ENCODE results near the gene TMEM184B. TPM values are rescaled to one million over a fixed set of nuclear protein-coding genes. Genes with fewer than 3 reads are reported as not detected.

TMEM184B gene
- total RNA-seq, 6 experiments from 2014 or later, result 104 to 125 (median 111) TPM

- peaks cover 26% of the 10 kb centered on the region for H3K27me3 Mint-ChIP-seq (ENCODE audit: insufficient read depth)
- H3K27ac Mint-ChIP-seq, result peak overlapping the region; percentile 95
- no peak for DNase-seq
- TF ChIP-seq, protein P1, sequence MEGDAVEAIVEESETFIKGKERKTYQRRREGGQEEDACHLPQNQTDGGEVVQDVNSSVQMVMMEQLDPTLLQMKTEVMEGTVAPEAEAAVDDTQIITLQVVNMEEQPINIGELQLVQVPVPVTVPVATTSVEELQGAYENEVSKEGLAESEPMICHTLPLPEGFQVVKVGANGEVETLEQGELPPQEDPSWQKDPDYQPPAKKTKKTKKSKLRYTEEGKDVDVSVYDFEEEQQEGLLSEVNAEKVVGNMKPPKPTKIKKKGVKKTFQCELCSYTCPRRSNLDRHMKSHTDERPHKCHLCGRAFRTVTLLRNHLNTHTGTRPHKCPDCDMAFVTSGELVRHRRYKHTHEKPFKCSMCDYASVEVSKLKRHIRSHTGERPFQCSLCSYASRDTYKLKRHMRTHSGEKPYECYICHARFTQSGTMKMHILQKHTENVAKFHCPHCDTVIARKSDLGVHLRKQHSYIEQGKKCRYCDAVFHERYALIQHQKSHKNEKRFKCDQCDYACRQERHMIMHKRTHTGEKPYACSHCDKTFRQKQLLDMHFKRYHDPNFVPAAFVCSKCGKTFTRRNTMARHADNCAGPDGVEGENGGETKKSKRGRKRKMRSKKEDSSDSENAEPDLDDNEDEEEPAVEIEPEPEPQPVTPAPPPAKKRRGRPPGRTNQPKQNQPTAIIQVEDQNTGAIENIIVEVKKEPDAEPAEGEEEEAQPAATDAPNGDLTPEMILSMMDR (IDR thresholded peaks at IDR 0.05), result no peak
- H3K36me3 Mint-ChIP-seq (ENCODE audit: low read depth), result peaks cover 20% of the 10 kb centered on the region
- no peak overlapping the region for H3K4me3 Mint-ChIP-seq
- no peaks in the 10 kb centered on the region; the same call in 1 of the 2 replicates for H3K9me3 Mint-ChIP-seq
- H3K4me1 Mint-ChIP-seq (ENCODE audit: low read depth), result peaks cover 49% of the 10 kb centered on the region
Measured at GRCh38 chr22:38220163-38220562, 52.6 kb downstream of the TMEM184B start.

DNA sequence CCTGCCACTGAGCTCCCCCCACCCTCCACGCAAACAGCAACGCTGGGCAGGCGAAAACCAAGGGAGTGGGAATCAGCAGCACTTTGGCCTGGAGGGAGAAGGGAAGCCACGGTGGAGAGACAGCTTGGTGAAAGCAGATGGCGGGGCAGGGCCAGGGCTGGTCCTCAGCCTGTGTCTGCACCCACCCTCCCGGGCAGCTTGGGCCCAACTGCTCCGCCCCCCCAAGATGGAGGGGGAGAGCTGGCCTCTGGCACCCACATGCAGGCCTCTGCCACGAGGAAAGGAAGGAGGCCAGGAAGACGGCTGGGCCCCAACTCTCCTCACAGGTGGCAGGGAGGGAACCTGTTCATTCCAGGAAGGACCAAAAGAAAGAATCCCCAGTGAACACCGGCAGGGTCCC, 53.2 kb downstream of the TMEM184B start:
- DNase-seq, result no peak
- no peaks in the 10 kb centered on the region; the same call in 1 of the 2 replicates for H3K9me3 Mint-ChIP-seq
- peaks cover 53% of the 10 kb centered on the region for H3K4me1 Mint-ChIP-seq (ENCODE audit: low read depth)
- peak overlapping the region; percentile 95 for H3K27ac Mint-ChIP-seq
- TF ChIP-seq, protein P1 (IDR thresholded peaks at IDR 0.05), result no peak
- H3K27me3 Mint-ChIP-seq (ENCODE audit: insufficient read depth), result peaks cover 31% of the 10 kb centered on the region
- H3K4me3 Mint-ChIP-seq, result 0 out of 2 replicates have a peak overlapping the region, but pooled peaks have one; percentile 58
- H3K36me3 Mint-ChIP-seq (ENCODE audit: low read depth), result peaks cover 23% of the 10 kb centered on the region

GRCh38 chr22:38218661-38219622, 53.9 kb downstream of the TMEM184B start:
- Mint-ChIP-seq H3K27me3 (ENCODE audit: insufficient read depth) (peaks cover 31% of the 10 kb centered on the region), H3K9me3 (no peaks in the 10 kb centered on the region; the same call in 1 of the 2 replicates), H3K4me1 (ENCODE audit: low read depth) (peaks cover 54% of the 10 kb centered on the region), H3K27ac (peak overlapping the region; percentile 95), H3K4me3 (peak overlapping the region; percentile 58), H3K36me3 (ENCODE audit: low read depth) (peaks cover 23% of the 10 kb centered on the region)
- peak; percentile 84 for DNase-seq
- TF ChIP-seq, protein P1 (IDR thresholded peaks at IDR 0.05), result no peak

- peaks cover 31% of the 10 kb centered on the region for H3K27me3 Mint-ChIP-seq (ENCODE audit: insufficient read depth)
- peaks cover 24% of the 10 kb centered on the region for H3K36me3 Mint-ChIP-seq (ENCODE audit: low read depth)
- TF ChIP-seq, protein P1 (IDR thresholded peaks at IDR 0.05), result no peak
- peak overlapping the region; percentile 28; the same call in 1 of the 2 replicates for H3K4me3 Mint-ChIP-seq
- H3K27ac Mint-ChIP-seq, result peak overlapping the region; percentile 73
- no peak for DNase-seq
- peaks cover 54% of the 10 kb centered on the region for H3K4me1 Mint-ChIP-seq (ENCODE audit: low read depth)
- no peaks in the 10 kb centered on the region; the same call in 1 of the 2 replicates for H3K9me3 Mint-ChIP-seq
Measured at GRCh38 chr22:38215156-38216038, 57.4 kb downstream of the TMEM184B start.

DNA sequence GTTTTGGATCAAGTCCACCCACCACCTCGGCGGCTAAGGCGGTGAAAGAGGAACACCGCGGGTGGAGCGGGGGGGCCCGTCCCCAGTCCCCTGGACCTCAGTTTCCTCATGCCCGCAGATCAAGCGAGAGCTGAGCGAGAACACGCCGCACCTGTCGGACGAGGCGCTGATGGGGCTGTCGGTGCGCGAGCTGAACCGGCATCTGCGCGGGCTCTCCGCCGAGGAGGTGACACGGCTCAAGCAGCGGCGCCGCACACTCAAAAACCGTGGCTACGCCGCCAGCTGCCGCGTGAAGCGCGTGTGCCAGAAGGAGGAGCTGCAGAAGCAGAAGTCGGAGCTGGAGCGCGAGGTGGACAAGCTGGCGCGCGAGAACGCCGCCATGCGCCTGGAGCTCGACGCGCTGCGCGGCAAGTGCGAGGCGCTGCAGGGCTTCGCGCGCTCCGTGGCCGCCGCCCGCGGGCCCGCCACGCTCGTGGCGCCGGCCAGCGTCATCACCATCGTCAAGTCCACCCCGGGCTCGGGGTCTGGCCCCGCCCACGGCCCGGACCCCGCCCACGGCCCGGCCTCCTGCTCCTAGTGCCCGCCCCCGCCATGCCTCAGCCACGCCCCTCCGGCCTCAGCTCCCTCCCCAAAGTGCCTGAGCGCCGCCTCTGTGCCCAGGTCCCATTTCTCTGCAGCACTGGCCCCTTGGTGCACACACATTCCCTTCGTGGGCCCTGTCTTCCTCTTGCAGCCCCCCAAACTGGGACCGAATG, 58.3 kb downstream of the TMEM184B start:
- Mint-ChIP-seq H3K36me3 (ENCODE audit: low read depth) (peaks cover 28% of the 10 kb centered on the region), H3K4me3 (no peak overlapping the region), H3K27ac (peak overlapping the region; percentile 73)

More for the DNA sequence above, 58.3 kb downstream of the TMEM184B start:
- TF ChIP-seq, protein P1 (IDR thresholded peaks at IDR 0.05), result no peak
- Mint-ChIP-seq H3K4me1 (ENCODE audit: low read depth) (peaks cover 47% of the 10 kb centered on the region), H3K27me3 (ENCODE audit: insufficient read depth) (peaks cover 30% of the 10 kb centered on the region), H3K9me3 (no peaks in the 10 kb centered on the region; the same call in 1 of the 2 replicates)
- DNase-seq, result no peak
